DOHH2 (cell line): Measurements from ENCODE around the gene COLQ.

Source experiments
- CTCF ChIP-seq: fragments of 200-600 bp; sonication (generic); IDR thresholded peaks from one replicate; pipeline ENCODE4 v1.5.1; 2014; ENCODE audit warnings: antibody characterized with exemption, mild to moderate bottlenecking, low read depth, low read length; ENCODE audit not compliant: poor library complexity, severe bottlenecking
- EZH2phosphoT487 ChIP-seq: fragments of 200-600 bp; sonication (generic); IDR thresholded peaks from 2 replicates; pipeline ENCODE4 v1.6.1; 2017; ENCODE audit warnings: borderline replicate concordance, mild to moderate bottlenecking, antibody characterized with exemption, low read length, moderate library complexity, mixed read lengths

- TF ChIP-seq CTCF: no peak
- no peak for TF ChIP-seq EZH2phosphoT487
Measured at GRCh38 chr3:15454965-15455364, 66.5 kb downstream of the COLQ start.
